Neural progenitor cell (in vitro differentiated cells): Measurements from ENCODE around the gene ADA.

Source experiments
- EZH2phosphoT487 ChIP-seq: fragments of 200-600 bp; sonication (generic); IDR thresholded peaks from 2 replicates; pipeline ENCODE4 v1.6.1; 2017; ENCODE audit warnings: antibody characterized with exemption
- TF ChIP-seq, protein P1 (sequence below): fragments of 200-600 bp; sonication (generic); IDR thresholded peaks from 2 replicates; pipeline ENCODE4 v1.5.1; 2017; ENCODE audit warnings: antibody characterized with exemption, mild to moderate bottlenecking

DNA sequence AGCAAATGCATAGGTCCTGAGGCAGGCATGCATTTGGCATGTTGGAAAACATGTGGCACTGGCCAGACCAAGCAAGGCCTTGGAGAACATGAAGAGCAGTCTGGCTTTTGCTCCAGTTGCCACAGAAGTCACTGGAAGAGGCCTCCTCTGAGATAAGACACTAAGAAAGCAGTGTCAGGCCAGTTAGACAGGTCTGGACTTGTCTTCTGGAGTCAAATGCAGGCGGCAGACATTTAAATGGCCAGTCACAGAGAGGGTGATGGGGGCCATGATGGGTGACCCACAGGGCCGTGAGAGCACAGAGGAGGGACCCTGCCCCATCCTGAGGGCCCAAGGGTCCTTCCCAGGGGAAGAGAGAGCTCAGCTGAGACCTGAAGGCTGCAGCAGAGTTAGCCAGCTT lies 26.7 kb upstream of the ADA start:
- TF ChIP-seq, protein P1, sequence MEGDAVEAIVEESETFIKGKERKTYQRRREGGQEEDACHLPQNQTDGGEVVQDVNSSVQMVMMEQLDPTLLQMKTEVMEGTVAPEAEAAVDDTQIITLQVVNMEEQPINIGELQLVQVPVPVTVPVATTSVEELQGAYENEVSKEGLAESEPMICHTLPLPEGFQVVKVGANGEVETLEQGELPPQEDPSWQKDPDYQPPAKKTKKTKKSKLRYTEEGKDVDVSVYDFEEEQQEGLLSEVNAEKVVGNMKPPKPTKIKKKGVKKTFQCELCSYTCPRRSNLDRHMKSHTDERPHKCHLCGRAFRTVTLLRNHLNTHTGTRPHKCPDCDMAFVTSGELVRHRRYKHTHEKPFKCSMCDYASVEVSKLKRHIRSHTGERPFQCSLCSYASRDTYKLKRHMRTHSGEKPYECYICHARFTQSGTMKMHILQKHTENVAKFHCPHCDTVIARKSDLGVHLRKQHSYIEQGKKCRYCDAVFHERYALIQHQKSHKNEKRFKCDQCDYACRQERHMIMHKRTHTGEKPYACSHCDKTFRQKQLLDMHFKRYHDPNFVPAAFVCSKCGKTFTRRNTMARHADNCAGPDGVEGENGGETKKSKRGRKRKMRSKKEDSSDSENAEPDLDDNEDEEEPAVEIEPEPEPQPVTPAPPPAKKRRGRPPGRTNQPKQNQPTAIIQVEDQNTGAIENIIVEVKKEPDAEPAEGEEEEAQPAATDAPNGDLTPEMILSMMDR, result no peak
- no peak for TF ChIP-seq EZH2phosphoT487
